CD4-positive, alpha-beta memory T cell (primary cell): ENCODE measurements around the gene NACC1. TPM values are rescaled to one million over a fixed set of nuclear protein-coding genes. Genes with fewer than 3 reads are reported as not detected.

Experiments used
- CTCF ChIA-PET: fragments of 350-600 bp; sonication (Branson Sonifier 250); formaldehyde crosslinking; loops from one replicate; lab custom pipeline; 2021; ENCODE audit warnings: inconsistent platforms; ENCODE audit not compliant: partially characterized antibody; lab: Charles Lee
- POLR2A ChIA-PET: fragments of 350-600 bp; sonication (Branson Sonifier 250); formaldehyde crosslinking; loops from one replicate; lab custom pipeline; 2021; ENCODE audit not compliant: partially characterized antibody; lab: Charles Lee
- DNase-seq, 5 donors: peaks; one replicate each; pipeline versions ENCODE4 v3.0.0 to v3.0.0-alpha.2; 2020 to 2022; ENCODE audit warnings: mixed read lengths in 1 of 5
- H3K27ac ChIP-seq: one replicate; pipeline ENCODE4 v1.7.0; 2013; ENCODE audit warnings: low read depth, low read length
- H3K27me3 ChIP-seq: 2 replicates; pipeline ENCODE4 v1.7.0; 2013; ENCODE audit warnings: mild to moderate bottlenecking, low read length, moderate library complexity; ENCODE audit not compliant: insufficient read depth
- H3K36me3 ChIP-seq: 2 replicates; pipeline ENCODE4 v1.7.0; 2013; ENCODE audit warnings: mild to moderate bottlenecking, low read length, moderate library complexity; ENCODE audit not compliant: insufficient read depth
- H3K4me1 ChIP-seq: 2 replicates; pipeline ENCODE4 v1.7.0; 2013; ENCODE audit warnings: mild to moderate bottlenecking, low read length, moderate library complexity; ENCODE audit not compliant: insufficient read depth
- H3K4me3 ChIP-seq, 2 donors: one replicate each; pipeline ENCODE4 v1.7.0; 2013; ENCODE audit warnings: low read length in 2 of 2, mild to moderate bottlenecking in 1 of 2
- H3K9me3 ChIP-seq, 2 donors: one replicate each; pipeline ENCODE4 v1.7.0; 2013; ENCODE audit warnings: low read length in 2 of 2, control low read depth in 1 of 2; ENCODE audit not compliant: control insufficient read depth in 1 of 2
- H3K27ac Mint-ChIP-seq, 7 donors: one replicate each; pipeline ENCODE4 v1.8.0; 2020 to 2021; ENCODE audit warnings: mixed read lengths in 7 of 7, mild to moderate bottlenecking in 6 of 7, inconsistent platforms in 3 of 7, moderate library complexity in 3 of 7
- H3K27me3 Mint-ChIP-seq, 2 donors: one replicate each; pipeline ENCODE4 v1.8.0; 2020 to 2021; ENCODE audit warnings: mixed read lengths in 2 of 2
- H3K36me3 Mint-ChIP-seq, 2 donors: one replicate each; pipeline ENCODE4 v1.8.0; 2020 to 2021; ENCODE audit warnings: mixed read lengths in 2 of 2, inconsistent platforms in 1 of 2, mild to moderate bottlenecking in 1 of 2
- H3K4me1 Mint-ChIP-seq, 4 donors: one replicate each; pipeline ENCODE4 v1.8.0; 2020 to 2021; ENCODE audit warnings: mixed read lengths in 4 of 4, mild to moderate bottlenecking in 1 of 4
- H3K4me3 Mint-ChIP-seq, 8 donors: one replicate each; pipeline ENCODE4 v1.8.0; 2020 to 2021; ENCODE audit warnings: mixed read lengths in 8 of 8, mild to moderate bottlenecking in 7 of 8, moderate library complexity in 6 of 8, inconsistent platforms in 3 of 8
- H3K9me3 Mint-ChIP-seq, 8 donors: one replicate each; pipeline ENCODE4 v1.8.0; 2020 to 2021; ENCODE audit warnings: mixed read lengths in 8 of 8, mild to moderate bottlenecking in 5 of 8, inconsistent platforms in 3 of 8, moderate library complexity in 1 of 8
- intact Hi-C: fragments of 100-400 bp; cut with micrococcal nuclease; formaldehyde crosslinking; loops from one replicate; pipeline ENCODE4 v1.15.1; 2023
- polyA plus RNA-seq, 2 donors: library from polyadenylated mRNA; unstranded; fragments of 300-500 nt; fragmentation: Illumina TruSeq; gene quantifications; one replicate each; pipeline ENCODE4 v1.2.3, GENCODE V29; 2021
- total RNA-seq, 2 experiments: library from RNA; stranded (reverse); gene quantifications; one replicate each; pipeline ENCODE4 v1.2.3, GENCODE V29; 2021

Gene NACC1
- total and polyA plus RNA-seq, 4 experiments from 2014 or later = 0.15 to 34.1 (median 13.8) TPM

DNA sequence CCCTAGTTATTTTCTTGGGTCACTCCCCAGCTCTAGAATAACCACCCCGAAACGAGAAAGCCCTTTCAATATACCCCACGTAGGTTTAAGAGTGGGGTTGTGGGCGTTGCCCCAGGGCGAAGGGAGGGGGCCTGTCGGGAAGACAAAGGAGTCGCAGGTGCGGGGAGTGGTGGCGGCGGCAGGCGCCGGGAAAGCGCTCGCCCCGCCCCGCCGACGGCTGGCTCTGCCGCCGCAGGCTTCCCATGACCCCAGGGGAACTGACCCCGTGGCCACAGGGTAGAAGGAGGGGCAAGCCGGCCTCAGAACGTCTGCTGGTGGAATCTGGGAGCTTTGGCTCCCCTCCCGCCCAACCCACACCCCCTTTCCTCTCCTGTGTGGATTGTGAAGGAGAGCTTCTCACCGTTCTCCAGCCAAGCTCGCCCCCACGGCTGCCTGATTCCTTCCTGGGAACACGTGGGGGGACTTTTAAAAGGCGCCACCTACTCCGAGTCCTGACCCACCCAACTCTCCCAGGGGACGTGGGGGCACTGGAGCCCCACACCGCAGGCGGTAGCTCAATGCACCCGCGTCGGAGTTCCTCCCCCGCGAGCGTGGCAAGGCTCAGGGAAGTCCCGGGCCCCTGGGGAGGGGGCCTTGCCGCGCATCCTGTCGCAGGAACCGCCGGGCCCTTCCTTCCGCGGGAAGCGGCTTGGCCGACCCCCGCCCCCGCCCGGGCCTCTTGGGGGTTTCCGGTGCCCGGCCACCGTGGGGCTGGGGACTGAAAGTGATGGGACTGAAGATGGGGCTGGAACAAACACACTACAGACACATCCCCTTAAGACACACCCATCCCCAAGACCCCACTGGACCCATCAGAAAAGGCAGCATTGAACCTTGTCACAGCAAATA is 37.7 kb downstream of the NACC1 start:
- intact Hi-C loops = loop anchor here (1.0 kb wide), 1 partner anchor 12 kb away; no protein-coding TSS in a partner anchor
- H3K36me3 ChIP-seq = peaks cover 5% of the 10 kb centered on the region
- peaks cover 0 to 3% of the 10 kb centered on the region in 2 donors for H3K27me3 Mint-ChIP-seq
- POLR2A ChIA-PET = interaction anchor here (0.8 to 6.6 kb wide), 23 partner anchors 10 to 960 kb away, joined by 3 to 401 read pairs (median 5); partner anchors contain the start of genes LYL1, NACC1 and TRMT1
- peak overlapping the region; percentile 98 for H3K27ac ChIP-seq
- peaks cover 27 to 77% (median 38%) of the 10 kb centered on the region in 4 donors for H3K4me1 Mint-ChIP-seq
- peak; percentile 80 to 89 (median 83) for DNase-seq
- CTCF ChIA-PET = interaction anchor here (0.9 to 6.3 kb wide), 9 partner anchors 10 to 58 kb away, joined by 3 to 52 read pairs (median 6); no protein-coding TSS in a partner anchor
- no peaks in the 10 kb centered on the region for H3K9me3 ChIP-seq
- H3K4me3 ChIP-seq = peak overlapping the region; percentile 98 to 100
- H3K4me1 ChIP-seq = peaks cover 48% of the 10 kb centered on the region
- H3K4me3 Mint-ChIP-seq = peak overlapping the region; percentile 95 to 99 (median 99)
- peaks cover 20 to 39% of the 10 kb centered on the region in 2 donors for H3K36me3 Mint-ChIP-seq
- H3K27ac Mint-ChIP-seq = peak overlapping the region; percentile 98 to 99 (median 99)
- no peaks in the 10 kb centered on the region for H3K27me3 ChIP-seq
- H3K9me3 Mint-ChIP-seq = peaks cover 0 to 24% (median 3%) of the 10 kb centered on the region in 8 donors

DNA sequence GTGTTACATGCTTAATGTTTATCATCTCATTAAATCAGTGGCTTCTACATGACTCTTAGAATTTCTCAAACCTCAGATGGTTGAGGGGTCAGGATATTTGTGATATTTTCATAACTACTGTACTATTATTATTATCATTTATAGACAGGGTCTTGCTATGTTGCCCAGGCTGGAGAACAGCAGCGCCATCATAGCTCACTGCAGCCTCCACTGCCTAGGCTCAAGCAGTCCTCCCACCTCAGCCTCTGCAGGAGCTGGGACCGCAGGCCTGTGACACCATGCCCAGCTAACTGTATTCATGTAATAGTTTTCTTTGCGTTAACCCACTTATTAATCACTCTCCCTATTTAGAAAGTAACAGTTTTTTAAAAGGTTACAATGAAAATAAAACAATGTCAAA is 41.6 kb downstream of the NACC1 start:
- Mint-ChIP-seq H3K4me3 (peak overlapping the region in 6 of 8 donors; percentile 13 to 88 (median 60)), H3K36me3 (peaks cover 4 to 8% of the 10 kb centered on the region in 2 donors), H3K27me3 (no peaks in the 10 kb centered on the region), H3K9me3 (peaks cover 0 to 6% (median 0%) of the 10 kb centered on the region in 8 donors), H3K4me1 (peaks cover 42 to 78% (median 59%) of the 10 kb centered on the region in 4 donors), H3K27ac (peak overlapping the region; percentile 32 to 99 (median 70))
- ChIA-PET CTCF (interaction anchor here (1.7 to 6.3 kb wide), 2 partner anchors 8 to 35 kb away, joined by 7 to 52 read pairs; no protein-coding TSS in a partner anchor), POLR2A (interaction anchor here (0.7 to 6.6 kb wide), 2 partner anchors 7 to 17 kb away, joined by 3 to 401 read pairs; no protein-coding TSS in a partner anchor)
- Histone ChIP-seq H3K4me3 (no peak overlapping the region), H3K27me3 (no peaks in the 10 kb centered on the region), H3K9me3 (no peaks in the 10 kb centered on the region), H3K4me1 (peaks cover 88% of the 10 kb centered on the region), H3K27ac (no peak overlapping the region), H3K36me3 (no peaks in the 10 kb centered on the region)
- DNase-seq = no peak
- intact Hi-C loops = no loop called here

DNA sequence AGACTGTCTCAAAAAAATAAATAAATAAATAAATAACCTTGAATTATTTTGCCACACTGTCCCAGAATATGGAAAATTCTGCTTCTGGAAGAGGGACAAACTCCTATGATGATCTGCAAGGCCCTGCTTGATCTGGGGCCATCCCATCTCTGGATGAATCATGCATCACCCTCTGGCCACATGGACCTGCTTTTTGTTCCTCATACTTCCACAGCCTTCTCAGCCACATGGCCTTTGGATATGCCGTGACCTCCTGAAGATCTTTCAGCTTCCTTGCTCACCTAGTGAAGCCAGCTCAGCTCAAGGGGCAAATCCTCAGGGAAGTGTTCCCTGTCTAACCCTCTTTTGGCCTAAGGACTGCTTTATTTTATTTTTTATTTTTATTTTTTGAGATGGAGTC is 42.5 kb downstream of the NACC1 start:
- DNase-seq = no peak
- Mint-ChIP-seq H3K4me1 (peaks cover 48 to 80% (median 67%) of the 10 kb centered on the region in 4 donors), H3K9me3 (no peaks in the 10 kb centered on the region), H3K27me3 (no peaks in the 10 kb centered on the region), H3K27ac (peak overlapping the region in 6 of 7 donors; percentile 22 to 99 (median 76)), H3K4me3 (peak overlapping the region in 6 of 8 donors; percentile 31 to 71 (median 56)), H3K36me3 (peaks cover 0 to 2% of the 10 kb centered on the region in 2 donors)
- H3K27me3 ChIP-seq = no peaks in the 10 kb centered on the region
- intact Hi-C loops = no loop called here
- ChIA-PET CTCF (interaction anchor here (1.3 to 2.3 kb wide), 3 partner anchors 11 to 55 kb away, joined by 4 to 8 read pairs (median 6); partner anchors contain the start of genes IER2 and STX10), POLR2A (interaction anchor here (1.6 to 11.9 kb wide), 3 partner anchors 9 to 56 kb away, joined by 7 to 415 read pairs (median 15); partner anchors contain the start of genes IER2 and STX10)
- H3K27ac ChIP-seq = no peak overlapping the region
- no peak overlapping the region for H3K4me3 ChIP-seq
- peaks cover 97% of the 10 kb centered on the region for H3K4me1 ChIP-seq
- no peaks in the 10 kb centered on the region for H3K9me3 ChIP-seq
- H3K36me3 ChIP-seq = no peaks in the 10 kb centered on the region

DNA sequence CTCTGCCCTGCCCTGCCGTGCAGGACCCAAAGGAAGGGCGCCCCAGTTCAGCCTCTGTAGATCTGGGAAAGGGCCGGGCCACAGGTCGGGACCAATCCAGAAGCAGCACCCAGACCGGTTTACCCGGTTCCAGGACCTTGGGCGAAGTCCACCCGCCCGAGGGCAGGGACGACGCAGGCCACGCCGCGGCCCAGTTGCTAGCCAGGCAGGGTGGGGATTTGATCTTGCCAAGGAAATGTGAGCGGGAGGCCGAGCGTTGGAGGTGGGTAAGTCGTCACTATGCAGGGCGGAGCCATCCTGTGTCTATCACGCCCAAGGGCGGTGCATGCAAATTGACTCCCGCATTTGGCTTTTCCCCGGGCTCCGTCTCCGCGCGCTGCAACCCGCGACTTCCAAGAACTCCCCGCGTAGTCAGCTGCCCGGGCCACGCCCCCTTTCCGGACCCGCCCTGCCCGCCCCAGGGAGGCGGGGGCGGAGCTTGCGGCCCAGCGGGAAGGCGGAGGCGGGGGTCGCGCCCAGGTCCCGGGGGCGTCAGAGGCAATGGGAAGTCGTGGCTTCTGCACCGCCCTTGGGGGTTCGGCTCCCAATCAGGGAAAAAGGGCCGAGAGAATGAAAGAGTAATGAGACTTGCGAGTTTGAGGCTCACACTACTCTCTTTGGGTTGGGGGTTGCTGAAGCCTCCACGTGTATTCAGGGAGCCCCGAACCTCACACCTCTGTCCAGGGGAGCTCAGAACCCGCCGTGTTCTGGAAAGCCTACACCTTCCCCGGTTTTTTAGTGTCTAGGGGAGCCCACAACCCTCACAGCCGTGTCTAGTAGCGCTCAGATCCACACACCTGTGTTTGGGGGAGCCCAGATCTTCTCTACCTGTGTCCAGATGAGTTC is 44.9 kb downstream of the NACC1 start:
- H3K4me3 Mint-ChIP-seq = peak overlapping the region; percentile 83 to 91 (median 88)

DNA sequence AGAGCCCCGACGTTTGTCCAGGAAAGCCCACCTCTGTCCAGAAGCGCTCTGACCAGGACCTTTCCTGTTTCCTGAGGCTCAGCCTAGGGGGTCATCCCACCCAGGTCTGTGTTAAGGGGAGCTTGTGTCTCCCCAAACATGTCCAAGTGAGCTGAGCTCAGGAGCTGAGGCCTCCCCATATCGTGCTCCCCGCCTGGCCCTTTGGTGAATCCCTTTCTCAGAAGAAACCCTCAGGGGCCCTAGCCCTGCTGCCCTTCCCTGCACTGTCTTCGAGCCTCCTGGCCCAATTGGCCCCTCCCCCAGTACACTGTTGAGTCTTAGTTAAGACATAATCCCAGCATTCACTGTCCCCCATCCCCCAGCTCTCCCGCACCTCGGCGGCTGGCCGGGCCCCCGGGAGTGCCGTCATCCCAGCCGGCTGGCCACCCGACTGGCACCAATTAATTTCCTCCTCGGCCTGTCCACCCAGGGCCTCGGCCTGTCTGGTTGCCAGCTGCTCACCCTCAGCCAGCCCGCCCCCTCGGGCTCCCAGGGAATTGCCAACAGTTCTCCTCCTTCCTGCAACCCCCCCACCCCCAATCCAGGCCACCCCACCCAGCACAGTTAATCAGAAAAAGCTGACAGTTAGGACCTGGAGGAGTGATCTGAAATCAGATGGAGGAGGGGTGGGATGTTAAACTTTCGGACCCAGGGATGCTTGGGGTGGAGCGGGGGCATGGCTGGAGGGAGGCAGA is 45.7 kb downstream of the NACC1 start:
- CTCF ChIA-PET = interaction anchor here (1.0 to 6.5 kb wide), 6 partner anchors 8 to 59 kb away, joined by 4 to 51 read pairs (median 10); partner anchors contain the start of genes IER2 and STX10
- H3K27ac Mint-ChIP-seq = peak overlapping the region; percentile 94 to 99 (median 97)
- Histone ChIP-seq H3K27me3 (no peaks in the 10 kb centered on the region), H3K4me1 (peaks cover 97% of the 10 kb centered on the region), H3K27ac (peak overlapping the region; percentile 82), H3K36me3 (no peaks in the 10 kb centered on the region), H3K4me3 (peak overlapping the region; percentile 6 to 58), H3K9me3 (no peaks in the 10 kb centered on the region)
- H3K36me3 Mint-ChIP-seq = peaks cover 0 to 2% of the 10 kb centered on the region in 2 donors
- peak in 4 of 5 donors; percentile 33 to 61 (median 36) for DNase-seq
- H3K27me3 Mint-ChIP-seq = no peaks in the 10 kb centered on the region
- H3K4me1 Mint-ChIP-seq = peaks cover 40 to 85% (median 60%) of the 10 kb centered on the region in 4 donors
- POLR2A ChIA-PET = interaction anchor here (0.5 to 11.9 kb wide), 15 partner anchors 7 to 868 kb away, joined by 3 to 415 read pairs (median 11); partner anchors contain the start of genes IER2, IL27RA, NACC1 and STX10
- peak overlapping the region; percentile 77 to 90 (median 84) for H3K4me3 Mint-ChIP-seq
- no peaks in the 10 kb centered on the region for H3K9me3 Mint-ChIP-seq
- intact Hi-C loops = no loop called here

More for the DNA sequence above, 44.9 kb downstream of the NACC1 start:
- Mint-ChIP-seq H3K4me1 (peaks cover 45 to 85% (median 64%) of the 10 kb centered on the region in 4 donors), H3K9me3 (no peaks in the 10 kb centered on the region), H3K27me3 (no peaks in the 10 kb centered on the region), H3K27ac (peak overlapping the region; percentile 94 to 99 (median 97)), H3K36me3 (peaks cover 0 to 2% of the 10 kb centered on the region in 2 donors)
- H3K27me3 ChIP-seq = no peaks in the 10 kb centered on the region
- ChIA-PET CTCF (interaction anchor here (0.6 to 6.5 kb wide), 6 partner anchors 8 to 58 kb away, joined by 3 to 51 read pairs (median 12); partner anchors contain the start of genes IER2 and STX10), POLR2A (interaction anchor here (0.5 to 11.9 kb wide), 12 partner anchors 6 to 67 kb away, joined by 3 to 415 read pairs (median 15); partner anchors contain the start of genes IER2, NACC1, STX10 and TRMT1)
- no peaks in the 10 kb centered on the region for H3K9me3 ChIP-seq
- H3K27ac ChIP-seq = peak overlapping the region; percentile 82
- peaks cover 96% of the 10 kb centered on the region for H3K4me1 ChIP-seq
- H3K36me3 ChIP-seq = no peaks in the 10 kb centered on the region
- DNase-seq = peak; percentile 69 to 89 (median 72)
- H3K4me3 ChIP-seq = peak overlapping the region; percentile 58 to 91
- intact Hi-C loops = no loop called here
